Cardiac muscle cell (in vitro differentiated cells and primary cell): Measurements from ENCODE around the gene INKA2. TPM values are rescaled to one million over a fixed set of nuclear protein-coding genes. Genes with fewer than 3 reads are reported as not detected.

ENCODE experiments used
- DNase-seq, 2 donors: peaks; one replicate each; pipeline versions ENCODE4 v3.0.0 to v3.0.0-alpha.2; 2010 to 2017; ENCODE audit warnings: low read depth in 1 of 2, low spot score in 1 of 2
- H3K27ac ChIP-seq: fragments of 200-600 bp; sonication (generic); 2 replicates; pipeline ENCODE4 v1.5.1; 2016
- H3K27me3 ChIP-seq: fragments of 200-600 bp; sonication (generic); 2 replicates; pipeline ENCODE4 v1.6.0; 2016; ENCODE audit warnings: control low read depth
- H3K36me3 ChIP-seq: fragments of 200-600 bp; sonication (generic); 2 replicates; pipeline ENCODE4 v1.5.1; 2016; ENCODE audit warnings: control low read depth
- H3K4me1 ChIP-seq: fragments of 200-600 bp; sonication (generic); 2 replicates; pipeline ENCODE4 v1.8.1; 2017; ENCODE audit warnings: low read depth, mild to moderate bottlenecking, mixed run types
- H3K4me3 ChIP-seq: fragments of 200-600 bp; sonication (generic); 2 replicates; pipeline ENCODE4 v1.5.1; 2016; ENCODE audit warnings: mild to moderate bottlenecking
- H3K9me3 ChIP-seq: fragments of 200-600 bp; sonication (generic); 2 replicates; pipeline ENCODE4 v1.5.1; 2017; ENCODE audit warnings: low read depth, mild to moderate bottlenecking, control low read depth
- polyA plus RNA-seq: library from polyadenylated mRNA; unstranded; fragments of >200 nt; fragmentation: Nextera tagmentation; extraction: Ambion mirVana; gene quantifications from 2 replicates; pipeline ENCODE4 v1.2.1, GENCODE V29; 2016
- total RNA-seq: library from RNA; depleted of rRNA; stranded (reverse); fragments of >200 nt; gene quantifications from 2 replicates; pipeline ENCODE4 v1.2.3, GENCODE V29; 2016
- TF ChIP-seq, protein P1 (sequence below): IDR thresholded peaks from 2 replicates; pipeline ENCODE4 v1.5.1; 2012; ENCODE audit warnings: low read depth, mild to moderate bottlenecking, low read length

INKA2 gene
- total and polyA plus RNA-seq, 2 experiments from 2014 or later: 7.2 to 7.5 TPM

GRCh38 chr1:111735858-111736544 is 3.2 kb downstream of the INKA2 start:
- DNase-seq: peak in 1 of 2 donors; percentile 78
- no peaks in the 10 kb centered on the region for H3K36me3 ChIP-seq
- H3K4me1 ChIP-seq: peaks cover 23% of the 10 kb centered on the region
- H3K27me3 ChIP-seq: no peaks in the 10 kb centered on the region
- H3K9me3 ChIP-seq: no peaks in the 10 kb centered on the region
- peak overlapping the region; percentile 72 for H3K27ac ChIP-seq
- TF ChIP-seq, protein P1, sequence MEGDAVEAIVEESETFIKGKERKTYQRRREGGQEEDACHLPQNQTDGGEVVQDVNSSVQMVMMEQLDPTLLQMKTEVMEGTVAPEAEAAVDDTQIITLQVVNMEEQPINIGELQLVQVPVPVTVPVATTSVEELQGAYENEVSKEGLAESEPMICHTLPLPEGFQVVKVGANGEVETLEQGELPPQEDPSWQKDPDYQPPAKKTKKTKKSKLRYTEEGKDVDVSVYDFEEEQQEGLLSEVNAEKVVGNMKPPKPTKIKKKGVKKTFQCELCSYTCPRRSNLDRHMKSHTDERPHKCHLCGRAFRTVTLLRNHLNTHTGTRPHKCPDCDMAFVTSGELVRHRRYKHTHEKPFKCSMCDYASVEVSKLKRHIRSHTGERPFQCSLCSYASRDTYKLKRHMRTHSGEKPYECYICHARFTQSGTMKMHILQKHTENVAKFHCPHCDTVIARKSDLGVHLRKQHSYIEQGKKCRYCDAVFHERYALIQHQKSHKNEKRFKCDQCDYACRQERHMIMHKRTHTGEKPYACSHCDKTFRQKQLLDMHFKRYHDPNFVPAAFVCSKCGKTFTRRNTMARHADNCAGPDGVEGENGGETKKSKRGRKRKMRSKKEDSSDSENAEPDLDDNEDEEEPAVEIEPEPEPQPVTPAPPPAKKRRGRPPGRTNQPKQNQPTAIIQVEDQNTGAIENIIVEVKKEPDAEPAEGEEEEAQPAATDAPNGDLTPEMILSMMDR: no peak
- H3K4me3 ChIP-seq: no peak overlapping the region

DNA sequence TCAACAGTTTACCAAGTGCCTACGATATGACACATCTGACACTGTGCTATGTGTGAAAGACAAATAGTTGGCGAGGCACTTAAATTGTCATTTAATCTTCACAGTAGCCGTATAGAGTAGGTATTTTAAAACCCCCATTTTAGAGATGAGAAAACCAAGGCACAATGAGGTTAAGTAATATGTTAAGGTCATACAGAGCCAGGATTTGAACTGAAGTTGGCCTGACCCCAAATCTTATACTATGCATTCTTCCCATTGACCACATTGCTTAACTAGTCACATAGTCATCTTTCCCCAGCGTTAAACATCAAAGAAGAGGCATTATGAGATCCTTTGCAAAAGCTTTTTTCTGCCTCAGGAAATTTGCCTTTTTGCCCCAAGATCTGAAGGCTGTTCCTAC is 3.9 kb downstream of the INKA2 start:
- Histone ChIP-seq H3K4me3 (no peak overlapping the region), H3K27ac (no peak overlapping the region), H3K4me1 (peaks cover 28% of the 10 kb centered on the region), H3K36me3 (no peaks in the 10 kb centered on the region), H3K9me3 (no peaks in the 10 kb centered on the region), H3K27me3 (no peaks in the 10 kb centered on the region)
- peak in 1 of 2 donors; percentile 51 for DNase-seq
- TF ChIP-seq, protein P1: no peak

DNA sequence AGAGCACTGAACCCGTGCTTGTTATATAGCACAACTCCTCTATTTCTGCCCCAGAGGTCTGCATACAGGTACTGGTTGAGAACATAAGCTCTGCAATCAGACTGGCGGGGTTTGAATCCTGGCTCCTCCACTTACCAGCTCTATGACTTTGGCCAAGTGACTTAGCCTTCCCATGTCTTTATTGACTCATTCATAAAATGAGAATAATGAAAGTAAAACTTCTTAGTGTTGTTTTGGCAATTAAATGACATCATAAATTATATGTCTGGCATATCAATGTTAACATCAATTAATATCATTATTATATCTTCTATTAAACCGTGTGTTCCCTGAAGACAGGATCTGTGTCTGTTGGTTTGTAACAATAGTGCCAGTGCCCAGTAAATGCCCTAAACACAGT is 4.3 kb downstream of the INKA2 start:
- Histone ChIP-seq H3K36me3 (no peaks in the 10 kb centered on the region), H3K27me3 (no peaks in the 10 kb centered on the region), H3K4me3 (no peak overlapping the region), H3K4me1 (peaks cover 32% of the 10 kb centered on the region), H3K27ac (no peak overlapping the region), H3K9me3 (no peaks in the 10 kb centered on the region)
- no peak for DNase-seq
- TF ChIP-seq, protein P1: no peak

GRCh38 chr1:111734426-111734825 is 4.8 kb downstream of the INKA2 start:
- H3K4me3 ChIP-seq: no peak overlapping the region
- no peaks in the 10 kb centered on the region for H3K36me3 ChIP-seq
- no peaks in the 10 kb centered on the region for H3K27me3 ChIP-seq
- H3K9me3 ChIP-seq: no peaks in the 10 kb centered on the region
- H3K27ac ChIP-seq: no peak overlapping the region
- TF ChIP-seq, protein P1: no peak
- DNase-seq: no peak
- peaks cover 37% of the 10 kb centered on the region for H3K4me1 ChIP-seq

DNA sequence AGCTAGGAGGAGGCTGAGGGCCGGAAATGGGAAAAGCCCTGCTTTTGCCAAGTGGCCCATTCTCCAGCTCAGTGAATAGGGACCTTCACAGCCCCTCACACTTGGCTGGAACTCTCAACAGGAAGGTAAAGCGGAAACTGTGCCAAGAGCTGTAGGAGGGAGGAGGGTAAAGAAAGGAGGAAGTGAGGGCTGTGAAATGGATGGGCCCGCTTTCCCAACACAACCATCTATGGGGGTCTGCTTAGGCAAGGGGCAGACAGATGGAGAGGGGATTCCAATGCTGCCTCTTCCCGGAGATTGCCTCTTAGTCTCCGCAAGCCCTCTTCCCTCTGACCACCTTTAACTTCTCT is 5.2 kb downstream of the INKA2 start:
- Histone ChIP-seq H3K36me3 (no peaks in the 10 kb centered on the region), H3K9me3 (no peaks in the 10 kb centered on the region), H3K4me1 (peaks cover 41% of the 10 kb centered on the region), H3K27ac (no peak overlapping the region), H3K4me3 (no peak overlapping the region), H3K27me3 (no peaks in the 10 kb centered on the region)
- DNase-seq: no peak
- TF ChIP-seq, protein P1: no peak
